HG03469 (cell line): Measurements from ENCODE around the gene SHD.
"Not testable (repeated sequence)": the region's sequence is repeated elsewhere in the genome, so short reads cannot be mapped to it uniquely, and the experiment has no call there.

Source experiments
- ATAC-seq: cut with Tn5 transposase; IDR thresholded peaks from one replicate; pipeline ENCODE4 v1.9.1; 2021; ENCODE audit warnings: mild to moderate bottlenecking, moderate library complexity, moderate number of reproducible peaks; ENCODE audit not compliant: unreplicated experiment

Gene SHD

DNA sequence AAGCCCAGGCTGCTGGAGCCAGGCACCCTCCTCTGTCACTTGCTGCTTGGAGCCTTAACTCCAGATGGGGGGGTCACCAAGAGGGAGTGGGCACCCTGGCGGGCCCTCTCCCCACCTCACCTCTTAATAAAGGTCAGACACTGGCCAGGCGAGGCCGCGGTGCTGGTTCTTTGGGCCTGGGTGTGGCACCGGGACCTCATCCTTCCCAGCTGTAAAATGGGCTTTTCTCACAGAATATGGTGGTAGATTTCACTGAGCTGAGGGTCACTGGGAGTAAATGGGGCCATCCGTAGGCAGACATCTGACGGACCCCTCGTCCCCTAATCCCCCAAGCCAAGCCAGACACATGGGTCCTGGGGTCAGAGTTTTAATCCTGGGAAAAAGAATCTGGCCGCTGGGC, 44.6 kb downstream of the SHD start:
- ATAC-seq: no peak

DNA sequence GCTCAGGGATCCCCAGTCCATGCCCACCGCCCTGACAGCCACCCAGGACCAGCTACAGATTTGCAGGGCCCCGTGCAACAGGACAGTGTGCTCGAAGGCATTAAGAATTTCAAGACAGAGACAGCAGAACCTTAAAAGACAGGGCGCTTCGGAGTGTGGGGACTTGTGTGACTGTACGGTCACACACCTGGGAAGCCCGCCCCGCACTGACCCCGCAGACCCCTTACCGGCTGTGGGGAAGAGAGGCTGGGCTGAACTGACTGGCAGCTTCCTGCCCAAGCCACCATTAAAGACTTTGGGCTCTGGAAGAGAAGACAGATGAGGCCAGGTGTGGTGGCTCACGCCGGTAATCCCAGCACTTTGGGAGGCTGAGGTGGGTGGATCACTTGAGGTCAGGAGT, 45.2 kb downstream of the SHD start:
- no peak for ATAC-seq

DNA sequence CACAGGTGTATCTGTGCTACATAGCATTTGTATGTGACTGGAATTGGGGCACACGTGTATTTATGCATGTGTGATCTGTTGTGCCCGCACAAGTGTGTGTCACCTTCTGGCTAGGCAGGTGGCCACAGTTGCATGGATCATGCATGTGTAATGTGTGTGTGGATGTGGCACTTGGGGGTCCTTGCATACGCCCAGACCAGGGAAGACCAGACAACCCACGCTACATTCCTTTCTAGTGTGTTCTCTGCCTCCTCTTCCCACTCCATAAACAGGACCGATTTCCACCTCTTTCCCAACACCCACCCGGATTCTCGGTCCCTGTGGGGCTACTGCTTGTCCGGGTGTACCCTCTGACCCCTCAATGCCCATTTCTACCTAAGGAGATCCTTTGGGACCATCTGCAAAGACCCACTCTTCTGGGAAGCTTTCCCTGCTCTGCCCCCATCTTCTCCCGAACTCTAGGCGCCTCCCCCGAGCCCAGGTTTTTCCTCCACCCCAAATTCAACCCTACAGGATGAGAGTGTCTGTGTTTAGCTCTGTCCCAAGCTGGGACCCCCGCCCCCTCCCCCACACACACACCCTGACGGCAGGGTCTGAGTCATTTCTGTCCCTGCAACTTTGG, 47.3 kb downstream of the SHD start:
- ATAC-seq: no peak

DNA sequence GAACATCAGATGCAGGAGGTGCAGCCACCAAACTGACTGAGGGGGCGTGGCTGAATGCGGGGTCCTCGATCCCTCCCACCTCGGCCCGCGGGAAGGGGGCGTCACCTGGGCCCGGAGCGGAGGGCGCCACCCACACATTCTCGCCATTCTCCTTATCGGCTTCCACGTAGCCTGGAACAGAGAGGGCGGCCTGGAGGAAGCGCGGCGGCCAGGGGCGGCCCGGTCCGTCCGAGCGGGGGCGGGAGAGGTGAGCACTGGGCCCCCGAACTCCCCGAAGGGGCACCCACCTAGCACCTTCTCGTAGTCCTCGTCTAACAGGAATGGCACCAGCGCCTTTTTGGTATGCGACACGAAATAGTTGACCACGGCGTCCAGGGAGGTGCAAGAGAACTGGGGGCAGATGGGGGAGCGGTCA, 47.8 kb downstream of the SHD start:
- no peak for ATAC-seq

- ATAC-seq: no peak
Observed at GRCh38 chr19:4327252-4327876, 48.3 kb downstream of the SHD start.

DNA sequence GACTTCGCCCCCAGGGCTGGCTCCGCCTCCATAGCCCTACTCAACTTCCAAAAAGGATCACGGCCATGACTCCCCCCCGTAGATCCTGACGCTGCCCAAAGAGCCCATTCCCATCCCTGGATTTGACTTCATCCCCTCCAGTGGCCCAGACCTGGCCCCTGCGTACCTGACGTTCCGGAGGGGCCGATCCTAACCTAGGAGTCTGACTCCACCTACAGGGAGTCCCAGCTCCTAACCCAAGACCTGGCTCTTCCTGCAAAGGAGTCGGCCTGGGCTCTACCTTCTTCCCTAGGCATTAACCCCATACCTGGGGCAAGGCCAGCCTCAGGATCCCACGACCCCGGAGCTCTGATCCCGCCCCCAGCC, 48.8 kb downstream of the SHD start:
- no peak for ATAC-seq

GRCh38 chr19:4328243-4328990, 49.4 kb downstream of the SHD start:
- ATAC-seq: peak; percentile 35

DNA sequence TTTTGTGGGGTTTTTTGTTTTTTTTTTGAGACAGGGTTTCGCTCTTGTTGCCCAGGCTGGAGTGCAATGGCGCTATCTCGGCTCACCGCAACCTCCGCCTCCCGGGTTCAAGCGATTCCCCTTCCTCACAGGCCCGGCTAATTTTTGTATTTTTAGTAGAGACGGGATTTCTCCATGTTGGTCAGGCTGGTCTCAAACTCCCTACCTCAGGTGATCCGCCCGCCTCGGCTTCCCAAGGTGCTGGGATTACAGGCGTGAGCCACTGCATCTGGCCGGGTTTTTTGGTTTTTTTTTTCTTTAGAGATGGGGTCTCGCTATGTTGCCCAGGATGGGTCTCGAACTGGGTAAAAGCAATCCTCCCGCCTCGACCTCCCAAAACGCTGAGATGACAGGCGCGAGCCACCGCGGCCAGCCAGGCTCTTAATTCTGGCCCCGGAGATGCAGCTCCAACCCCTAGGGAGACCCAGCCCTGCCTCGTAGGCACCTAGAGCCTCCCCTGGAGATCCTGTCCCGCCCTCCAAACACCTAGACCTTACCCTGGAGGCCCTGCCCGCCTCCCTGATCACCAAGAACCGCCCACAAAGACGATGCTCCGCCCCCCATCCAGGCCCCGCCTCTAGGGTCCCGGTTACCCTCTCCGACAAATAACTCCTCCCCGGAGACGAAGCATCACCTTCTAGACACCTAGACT, 50.1 kb downstream of the SHD start:
- not testable (repeated sequence) for ATAC-seq

DNA sequence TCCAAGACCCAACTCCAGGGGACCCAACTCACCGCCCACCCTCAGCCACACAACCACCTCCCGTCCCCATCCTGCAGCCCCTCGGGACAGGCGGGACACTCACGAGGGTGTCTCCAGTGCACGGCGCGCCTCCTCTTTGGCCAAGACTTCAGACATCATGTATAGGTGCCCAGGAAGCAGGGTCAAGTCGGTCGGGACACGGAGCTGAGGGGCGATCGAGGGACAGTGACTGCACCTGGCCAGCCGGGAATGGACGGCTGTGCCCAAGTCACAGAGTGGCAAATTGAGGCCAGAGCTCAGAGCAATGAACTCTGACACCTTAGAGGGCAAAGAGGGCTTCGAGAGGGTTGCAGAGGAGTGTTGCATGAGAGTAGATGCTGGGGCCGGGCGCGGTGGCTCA, 50.8 kb downstream of the SHD start:
- no peak for ATAC-seq

GRCh38 chr19:4334929-4335570, 56.0 kb downstream of the SHD start:
- no peak for ATAC-seq

DNA sequence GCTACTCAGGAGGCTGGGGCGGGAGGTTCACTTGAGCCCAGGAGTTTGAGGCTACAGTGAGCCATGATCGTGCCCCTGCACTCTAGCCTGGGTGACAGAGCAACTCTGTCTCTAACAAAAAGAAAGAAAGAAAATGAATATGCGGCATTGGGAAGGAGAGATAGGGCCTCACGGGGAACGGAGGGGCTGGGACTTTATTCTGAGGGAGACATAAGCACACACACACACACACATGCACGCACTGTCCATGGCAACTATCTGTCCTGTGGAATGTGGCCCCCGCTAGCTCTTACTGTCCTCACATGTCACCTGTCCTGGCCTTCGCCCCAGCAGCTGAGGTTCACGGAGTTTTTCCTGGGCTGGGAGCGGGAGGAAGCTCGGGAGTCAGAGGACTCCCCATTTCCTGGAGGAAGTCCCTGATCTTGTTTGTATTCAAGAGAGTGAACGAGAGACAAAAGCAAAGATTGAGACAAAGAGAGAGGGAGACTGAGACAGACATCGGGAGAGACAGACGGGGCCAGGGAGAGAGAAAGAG, 58.9 kb downstream of the SHD start:
- no peak for ATAC-seq

DNA sequence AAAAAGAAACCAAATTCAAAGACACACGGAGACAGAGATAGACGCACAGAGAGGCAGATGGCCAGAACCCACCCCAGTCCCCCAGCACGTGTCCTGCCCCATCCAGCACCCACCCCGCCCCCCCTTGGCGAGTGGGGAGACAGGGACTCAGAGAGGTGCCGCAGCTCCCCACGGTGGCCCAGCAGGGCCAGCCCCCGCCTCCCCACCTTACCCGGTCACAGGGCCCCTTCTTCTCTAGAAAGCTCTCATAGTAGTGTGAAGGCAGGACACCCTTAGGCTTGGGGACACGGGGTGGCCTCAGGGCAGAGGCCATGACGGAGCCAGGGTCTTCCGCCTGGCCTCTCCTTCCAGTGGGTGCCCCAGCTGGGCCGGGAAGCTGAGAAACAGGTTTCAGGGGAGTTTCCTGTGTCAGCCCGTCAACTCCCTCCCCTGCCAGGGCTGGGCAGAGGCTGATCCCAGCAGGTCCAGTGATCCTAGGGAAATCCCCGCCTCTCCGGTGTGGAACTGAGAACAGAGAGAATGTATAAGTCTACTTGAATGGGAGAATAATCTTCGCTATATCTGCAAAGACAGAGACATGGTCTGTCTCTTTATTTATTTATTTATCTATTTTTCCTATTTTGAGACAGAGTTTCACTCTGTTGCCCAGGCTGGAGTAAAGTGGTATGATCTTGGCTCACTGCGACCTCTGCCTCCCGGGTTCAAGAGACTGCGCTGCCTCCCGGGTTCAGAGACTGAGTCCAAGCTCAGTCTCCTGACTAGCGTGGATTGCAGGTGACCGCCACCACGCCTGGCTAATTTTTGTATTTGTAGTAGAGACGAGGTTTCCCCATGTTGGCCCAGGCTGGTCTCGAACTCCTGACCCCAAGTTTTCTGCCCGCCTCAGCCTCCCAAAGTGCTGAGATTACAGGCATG, 59.6 kb downstream of the SHD start, which contains the start of gene STAP2:
Gene STAP2, minus strand, starts transcription at position 387 of the 915 bp plus-strand sequence. Its CDS starts 74 bp downstream, at position 313.
- no peak for ATAC-seq
